ENCODE results near the gene SMYD4. TPM values are rescaled to one million over a fixed set of nuclear protein-coding genes. Genes with fewer than 3 reads are reported as not detected.

Gene SMYD4
- total RNA-seq, 1 experiment from 2014 or later, result 14.0 TPM

- peak; percentile 75 for DNase-seq
- H3K4me3 ChIP-seq (ENCODE audit: insufficient read depth, low read depth, low read length), result peak overlapping the region; percentile 16
These were observed 66.5 kb downstream of the SMYD4 start for GRCh38 chr17:1762901-1763898.

GRCh38 chr17:1762233-1762900 is 67.3 kb downstream of the SMYD4 start:
- peak; percentile 74 for DNase-seq
- H3K27me3 ChIP-seq (ENCODE audit: control insufficient read depth, insufficient read depth, low read length), result no peaks in the 10 kb centered on the region
- H3K36me3 ChIP-seq (replicated peaks; ENCODE audit: control insufficient read depth, insufficient read depth, low read length), result no peaks in the 10 kb centered on the region
- H3K4me3 ChIP-seq (ENCODE audit: insufficient read depth, low read depth, low read length), result peak overlapping the region; percentile 16

More at GRCh38 chr17:1762901-1763898, 66.5 kb downstream of the SMYD4 start:
- no peaks in the 10 kb centered on the region for H3K36me3 ChIP-seq (replicated peaks; ENCODE audit: control insufficient read depth, insufficient read depth, low read length)
- H3K27me3 ChIP-seq (ENCODE audit: control insufficient read depth, insufficient read depth, low read length), result no peaks in the 10 kb centered on the region

GRCh38 chr17:1759529-1759928 is 70.2 kb downstream of the SMYD4 start:
- Histone ChIP-seq H3K36me3 (replicated peaks; ENCODE audit: control insufficient read depth, insufficient read depth, low read length) (no peaks in the 10 kb centered on the region), H3K4me3 (ENCODE audit: insufficient read depth, low read depth, low read length) (no peak overlapping the region), H3K27me3 (ENCODE audit: control insufficient read depth, insufficient read depth, low read length) (no peaks in the 10 kb centered on the region)
- no peak for DNase-seq

GRCh38 chr17:1758807-1759206 is 70.9 kb downstream of the SMYD4 start:
- H3K36me3 ChIP-seq (replicated peaks; ENCODE audit: control insufficient read depth, insufficient read depth, low read length), result no peaks in the 10 kb centered on the region
- no peak for DNase-seq
- no peaks in the 10 kb centered on the region for H3K27me3 ChIP-seq (ENCODE audit: control insufficient read depth, insufficient read depth, low read length)
- no peak overlapping the region for H3K4me3 ChIP-seq (ENCODE audit: insufficient read depth, low read depth, low read length)

- DNase-seq, result peak; percentile 65
- Histone ChIP-seq H3K4me3 (ENCODE audit: insufficient read depth, low read depth, low read length) (no peak overlapping the region), H3K27me3 (ENCODE audit: control insufficient read depth, insufficient read depth, low read length) (no peaks in the 10 kb centered on the region), H3K36me3 (replicated peaks; ENCODE audit: control insufficient read depth, insufficient read depth, low read length) (no peaks in the 10 kb centered on the region)
These were observed 73.9 kb downstream of the SMYD4 start for GRCh38 chr17:1755827-1756262.

- Histone ChIP-seq H3K4me3 (ENCODE audit: insufficient read depth, low read depth, low read length) (no peak overlapping the region), H3K36me3 (replicated peaks; ENCODE audit: control insufficient read depth, insufficient read depth, low read length) (no peaks in the 10 kb centered on the region), H3K27me3 (ENCODE audit: control insufficient read depth, insufficient read depth, low read length) (no peaks in the 10 kb centered on the region)
- DNase-seq, result peak; percentile 62
These were observed 74.4 kb downstream of the SMYD4 start for GRCh38 chr17:1755252-1755826.

GRCh38 chr17:1754430-1755112 is 75.1 kb downstream of the SMYD4 start:
- Histone ChIP-seq H3K27me3 (ENCODE audit: control insufficient read depth, insufficient read depth, low read length) (no peaks in the 10 kb centered on the region), H3K4me3 (ENCODE audit: insufficient read depth, low read depth, low read length) (no peak overlapping the region), H3K36me3 (replicated peaks; ENCODE audit: control insufficient read depth, insufficient read depth, low read length) (no peaks in the 10 kb centered on the region)
- DNase-seq, result peak; percentile 76

- Histone ChIP-seq H3K36me3 (replicated peaks; ENCODE audit: control insufficient read depth, insufficient read depth, low read length) (no peaks in the 10 kb centered on the region), H3K4me3 (ENCODE audit: insufficient read depth, low read depth, low read length) (no peak overlapping the region), H3K27me3 (ENCODE audit: control insufficient read depth, insufficient read depth, low read length) (no peaks in the 10 kb centered on the region)
- DNase-seq, result peak; percentile 72
These were observed 75.8 kb downstream of the SMYD4 start for GRCh38 chr17:1753767-1754429.

- Histone ChIP-seq H3K27me3 (ENCODE audit: control insufficient read depth, insufficient read depth, low read length) (no peaks in the 10 kb centered on the region), H3K36me3 (replicated peaks; ENCODE audit: control insufficient read depth, insufficient read depth, low read length) (no peaks in the 10 kb centered on the region), H3K4me3 (ENCODE audit: insufficient read depth, low read depth, low read length) (no peak overlapping the region)
- peak; percentile 84 for DNase-seq
These were observed 77.1 kb downstream of the SMYD4 start for GRCh38 chr17:1752425-1753262.

GRCh38 chr17:1750628-1751027 is 79.1 kb downstream of the SMYD4 start:
- H3K36me3 ChIP-seq (replicated peaks; ENCODE audit: control insufficient read depth, insufficient read depth, low read length), result no peaks in the 10 kb centered on the region
- no peak overlapping the region for H3K4me3 ChIP-seq (ENCODE audit: insufficient read depth, low read depth, low read length)
- DNase-seq, result no peak
- H3K27me3 ChIP-seq (ENCODE audit: control insufficient read depth, insufficient read depth, low read length), result no peaks in the 10 kb centered on the region

GRCh38 chr17:1746975-1747543 is 82.6 kb downstream of the SMYD4 start:
- H3K4me3 ChIP-seq (ENCODE audit: insufficient read depth, low read depth, low read length), result no peak overlapping the region
- no peaks in the 10 kb centered on the region for H3K36me3 ChIP-seq (replicated peaks; ENCODE audit: control insufficient read depth, insufficient read depth, low read length)
- H3K27me3 ChIP-seq (ENCODE audit: control insufficient read depth, insufficient read depth, low read length), result no peaks in the 10 kb centered on the region
- peak; percentile 90 for DNase-seq

GRCh38 chr17:1745513-1746020 is 84.1 kb downstream of the SMYD4 start:
- H3K27me3 ChIP-seq (ENCODE audit: control insufficient read depth, insufficient read depth, low read length), result no peaks in the 10 kb centered on the region
- H3K36me3 ChIP-seq (replicated peaks; ENCODE audit: control insufficient read depth, insufficient read depth, low read length), result no peaks in the 10 kb centered on the region
- no peak for DNase-seq
- no peak overlapping the region for H3K4me3 ChIP-seq (ENCODE audit: insufficient read depth, low read depth, low read length)

Measured in H7 (cell line).